Kidney epithelial cell (primary cell): ENCODE data around the gene ECM2. TPM values are rescaled to one million over a fixed set of nuclear protein-coding genes. Genes with fewer than 3 reads are reported as not detected.

ENCODE experiments used
- total RNA-seq: library from RNA; depleted of rRNA; stranded (reverse); fragments of >200 nt; gene quantifications from 2 replicates; pipeline ENCODE4 v1.2.3, GENCODE V29; 2015

The ECM2 gene
- total RNA-seq, 1 donor from 2014 or later, result not detected

Other genes starting within 250 kb of the ECM2 start
- gene IARS1, start 242.3 kb downstream of the ECM2 start, total RNA-seq, result 278 and 296 TPM in 2 replicates
- gene NOL8, start 210.6 kb downstream of the ECM2 start, total RNA-seq, result 29.2 TPM in 2 replicates
- 1.3 and 1.4 TPM in 2 replicates for gene CENPP, start 210.0 kb downstream of the ECM2 start, total RNA-seq
- gene OGN, start 131.4 kb downstream of the ECM2 start, total RNA-seq, result not detected in 2 replicates
- gene OMD, start 111.5 kb downstream of the ECM2 start, total RNA-seq, result not detected in 2 replicates
- not detected in 2 replicates for gene ASPN, start 53.5 kb downstream of the ECM2 start, total RNA-seq
- gene IPPK, start 134.1 kb upstream of the ECM2 start, total RNA-seq, result 8.5 and 14.4 TPM in 2 replicates
- 44.0 and 46.5 TPM in 2 replicates for gene BICD2, start 228.8 kb upstream of the ECM2 start, total RNA-seq